NCI-H187 treated with DMSO at 0.1 percent for 48 hours (cell line): ENCODE results near the gene MBD3.

Experiments
- DNase-seq: peaks from one replicate; lab custom pipeline; 2025; lab: John Stamatoyannopoulos, UW

The MBD3 gene

DNA sequence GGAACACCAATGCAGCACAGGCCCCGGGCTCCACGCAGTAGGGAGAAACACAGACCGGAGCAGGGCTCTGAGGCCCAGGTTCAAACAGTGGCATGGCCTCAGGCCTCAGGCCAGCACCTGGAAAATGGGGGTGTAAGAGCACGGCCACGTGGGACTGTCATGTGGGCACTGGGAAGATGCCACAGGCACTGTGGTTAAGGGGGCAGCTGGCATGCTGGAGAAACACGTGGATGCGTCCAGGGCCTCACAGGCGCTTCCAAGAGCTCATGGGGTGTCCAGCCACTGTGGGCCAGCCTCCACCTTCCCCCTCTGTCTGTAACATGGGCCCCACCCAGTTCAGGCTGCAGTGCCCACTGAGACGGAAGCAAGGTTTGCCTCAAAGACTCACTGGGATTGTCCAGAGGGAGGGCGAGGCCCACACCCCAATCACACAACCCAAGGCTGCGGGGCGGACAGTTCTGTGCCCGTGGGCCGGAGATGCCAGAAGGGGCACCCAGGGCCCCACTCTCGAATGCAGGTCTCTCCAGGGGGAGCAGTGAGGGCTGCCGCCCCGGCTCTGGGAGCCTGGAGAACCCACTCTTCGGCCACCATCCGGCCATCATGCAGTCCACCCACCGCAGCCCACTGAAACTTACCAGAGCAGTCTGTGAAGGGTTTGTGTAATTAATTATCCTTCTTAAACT, 6.3 kb upstream of the MBD3 start:
- no peak for DNase-seq

DNA sequence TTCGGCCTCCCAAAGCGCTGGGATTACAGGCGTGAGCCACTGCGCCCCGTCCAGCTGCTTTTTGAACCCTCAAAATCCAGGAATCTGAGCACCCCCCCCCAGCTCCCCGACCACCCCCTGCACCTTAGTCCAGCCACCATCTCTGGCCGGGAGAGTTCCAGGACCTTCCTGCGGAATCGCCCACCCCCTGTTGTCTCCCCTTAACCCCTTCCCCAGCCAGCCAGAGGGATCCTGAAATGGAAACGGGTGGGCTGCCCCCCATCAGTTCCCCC, 772 bp upstream of the MBD3 start:
- no peak for DNase-seq

DNA sequence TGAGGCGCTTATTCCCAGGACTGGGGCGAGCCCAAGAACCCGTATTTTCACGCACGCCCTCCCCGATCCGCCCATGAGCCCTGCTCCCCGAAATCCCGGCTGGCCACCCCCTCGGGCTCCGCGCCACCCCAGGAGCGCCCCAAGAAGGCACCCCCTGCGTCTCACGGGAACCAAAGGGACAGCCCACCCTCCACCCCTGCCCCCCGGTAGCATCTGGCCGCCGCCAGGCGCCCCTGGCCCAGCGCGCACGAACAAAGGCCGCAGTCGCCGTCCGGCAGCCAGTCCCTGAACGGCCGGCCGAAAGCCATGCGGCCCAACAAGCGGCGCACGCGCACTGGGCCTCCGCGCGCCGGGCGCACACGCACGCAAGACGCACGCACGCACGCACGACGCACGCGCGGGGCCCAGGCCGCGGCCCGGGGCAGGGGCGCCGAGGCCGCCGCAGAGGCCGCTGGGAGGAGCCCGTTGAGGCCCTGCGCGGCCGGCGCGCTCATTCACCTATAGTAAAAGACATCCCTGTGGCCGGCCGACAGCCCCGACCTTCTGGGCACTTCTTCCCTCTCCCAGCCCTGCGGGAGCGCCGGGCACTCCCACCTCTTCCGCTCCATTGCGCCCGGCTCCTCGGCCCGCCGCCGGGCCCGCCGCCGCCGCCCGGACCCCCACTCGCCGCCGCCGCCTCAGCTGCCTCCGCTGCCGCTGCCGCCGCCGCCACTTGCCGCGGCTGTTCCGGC, 476 bp downstream of the MBD3 start:
- DNase-seq = no peak

DNA sequence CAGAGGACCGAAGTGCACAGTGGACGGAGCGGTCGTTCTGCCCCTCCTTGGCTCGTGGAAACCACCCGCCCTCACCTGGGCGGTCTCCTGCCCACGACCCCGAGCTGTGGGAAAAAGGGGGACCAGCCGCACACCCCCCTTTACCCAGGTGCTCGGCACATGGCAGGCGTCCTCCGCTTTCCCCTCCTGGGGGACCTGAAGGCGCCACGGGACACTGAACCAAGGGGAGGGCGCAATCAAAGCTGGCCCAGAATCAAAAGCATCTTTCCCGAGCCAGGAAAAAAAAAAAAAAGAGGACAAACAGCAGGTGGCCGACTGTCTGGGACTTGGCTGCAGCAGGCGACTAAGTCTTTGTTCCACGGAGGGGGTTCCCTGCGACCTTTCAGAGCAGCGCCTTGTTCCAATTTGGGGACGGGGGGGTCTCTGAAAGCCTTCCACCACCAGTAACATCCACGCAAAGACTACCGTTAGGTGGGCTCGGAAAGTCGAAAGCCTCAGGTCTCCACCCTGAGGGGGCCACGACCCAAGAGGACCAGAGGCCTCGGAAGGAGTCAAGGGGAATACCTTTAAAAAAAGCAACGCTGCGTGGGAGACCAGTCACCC, 1.1 kb downstream of the MBD3 start:
- no peak for DNase-seq

DNA sequence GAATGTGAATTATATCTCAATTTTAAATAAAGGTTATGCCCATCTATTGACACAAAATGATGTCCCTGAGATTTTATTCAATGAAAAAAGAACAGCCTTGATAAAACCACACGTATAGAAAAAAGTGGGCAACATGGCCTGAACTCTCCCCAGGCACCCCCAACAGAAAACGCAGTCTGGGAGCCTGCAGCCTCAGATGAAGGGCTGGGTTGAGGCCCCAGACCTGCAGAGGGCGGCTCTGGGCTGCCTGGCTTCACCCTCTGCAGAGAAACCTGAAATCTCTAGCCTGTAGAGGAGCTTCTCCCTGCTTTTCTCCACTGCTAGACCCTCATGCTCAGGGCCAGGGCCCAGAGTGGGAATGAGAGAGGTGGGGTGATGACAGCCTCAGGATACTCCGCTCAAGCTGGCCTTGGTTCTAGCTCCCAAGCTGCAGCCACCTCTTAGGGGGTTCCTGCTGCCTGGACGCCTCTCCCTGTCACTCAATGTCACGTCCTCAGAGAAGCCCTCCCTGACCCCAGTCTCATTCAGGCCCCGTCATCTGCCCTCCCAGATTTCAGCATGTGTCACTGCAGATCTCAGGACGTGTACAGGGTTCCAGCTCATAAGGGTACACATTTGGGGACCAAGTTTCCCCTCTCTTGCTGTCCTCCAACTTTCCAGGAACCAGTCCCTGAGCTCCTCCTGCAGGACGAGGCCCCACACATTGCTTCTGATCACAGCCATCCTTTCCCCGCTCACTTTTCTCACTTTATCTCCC, 1.8 kb downstream of the MBD3 start:
- DNase-seq = no peak

DNA sequence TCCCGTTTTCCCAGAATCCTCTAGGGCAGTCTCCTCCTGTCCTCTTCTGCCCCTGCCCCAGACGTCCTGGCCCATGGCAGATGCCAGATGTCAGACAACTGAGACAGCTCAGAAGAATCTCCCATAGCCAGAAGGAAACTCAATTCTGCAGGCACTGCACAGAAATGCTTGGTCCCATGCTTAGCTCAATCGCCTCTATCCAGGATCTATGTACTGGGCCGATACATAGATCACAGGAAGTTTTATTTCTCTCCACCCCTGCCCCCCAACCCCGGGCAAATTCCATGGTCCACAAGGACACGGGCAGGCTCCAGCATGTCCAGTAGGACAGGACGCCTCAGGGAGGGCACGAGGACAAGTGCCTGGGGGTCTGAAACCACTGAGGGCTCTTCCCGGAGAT, 4.8 kb downstream of the MBD3 start:
- DNase-seq = no peak

DNA sequence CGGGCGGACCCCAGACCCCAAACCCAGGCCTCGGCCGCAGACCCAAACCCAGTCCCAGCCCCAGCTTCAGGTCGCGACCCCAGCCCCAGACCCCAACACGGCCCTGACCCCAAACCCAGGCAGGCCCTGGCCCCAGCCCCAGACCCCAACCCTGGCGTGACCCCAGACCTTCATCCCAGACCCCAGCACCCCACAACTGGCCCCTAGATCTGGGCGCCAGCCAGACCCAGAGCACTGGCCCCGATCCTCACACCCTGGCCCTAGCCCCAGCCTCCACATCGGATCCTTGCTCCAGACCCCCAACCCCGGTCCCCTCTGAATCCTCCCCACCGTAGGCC, 7.5 kb downstream of the MBD3 start:
- DNase-seq = no peak

DNA sequence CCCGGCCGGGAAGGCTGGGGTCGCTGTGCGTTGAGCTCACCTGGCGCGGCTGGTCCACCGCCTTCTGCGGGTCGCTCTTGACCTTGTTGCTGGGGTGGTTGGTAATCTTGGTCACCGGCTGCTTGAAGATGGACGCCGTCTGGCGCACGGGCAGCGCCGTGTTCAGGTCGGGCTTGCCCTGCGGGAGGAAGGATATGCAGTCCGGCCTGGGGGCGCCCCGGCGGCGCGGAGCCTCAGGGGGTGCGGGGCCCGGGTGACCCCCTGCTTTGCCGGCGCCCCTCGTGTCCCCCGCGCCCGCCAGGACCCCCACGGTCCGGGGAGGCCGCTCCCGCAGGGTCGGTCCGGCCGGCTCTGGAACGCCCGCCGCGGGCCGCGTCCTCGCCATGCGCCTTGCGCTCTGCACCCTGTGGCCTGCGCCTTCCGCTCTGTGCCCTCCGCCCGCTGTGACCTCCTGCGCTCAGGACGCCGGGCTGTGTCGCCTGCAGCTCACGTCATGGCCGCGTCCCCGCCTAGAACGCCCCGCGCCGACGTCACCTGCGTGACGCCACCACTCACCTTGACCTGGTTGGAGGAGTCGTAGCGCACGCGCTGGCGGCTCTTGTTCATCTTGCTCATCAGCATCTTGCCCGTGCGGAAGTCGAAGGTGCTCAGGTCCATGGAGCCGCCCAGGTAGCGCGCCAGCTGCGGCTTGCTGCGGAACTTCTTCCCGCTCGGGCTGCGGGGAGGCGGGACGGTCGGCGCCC, 8.0 kb downstream of the MBD3 start:
- DNase-seq = no peak

DNA sequence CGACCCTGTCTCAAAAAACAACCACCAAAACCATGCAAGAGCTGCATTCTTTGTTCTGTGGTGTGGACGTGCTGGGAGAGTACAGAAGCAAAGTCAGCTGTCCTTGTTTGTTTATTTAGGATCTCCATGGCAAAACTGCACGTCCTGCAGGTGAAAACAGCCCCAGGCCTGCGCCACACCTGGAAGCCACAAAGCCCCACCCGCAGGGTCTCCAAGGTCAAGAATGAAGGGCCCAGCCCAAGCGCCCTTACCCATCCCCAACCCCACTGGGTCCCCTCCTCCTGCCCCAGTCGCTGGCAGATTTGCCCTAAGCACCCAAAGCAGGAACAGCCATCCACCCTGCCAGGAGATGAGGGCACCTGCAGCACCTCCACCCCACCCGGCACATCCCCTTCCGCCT, 10.5 kb downstream of the MBD3 start:
- DNase-seq = no peak

DNA sequence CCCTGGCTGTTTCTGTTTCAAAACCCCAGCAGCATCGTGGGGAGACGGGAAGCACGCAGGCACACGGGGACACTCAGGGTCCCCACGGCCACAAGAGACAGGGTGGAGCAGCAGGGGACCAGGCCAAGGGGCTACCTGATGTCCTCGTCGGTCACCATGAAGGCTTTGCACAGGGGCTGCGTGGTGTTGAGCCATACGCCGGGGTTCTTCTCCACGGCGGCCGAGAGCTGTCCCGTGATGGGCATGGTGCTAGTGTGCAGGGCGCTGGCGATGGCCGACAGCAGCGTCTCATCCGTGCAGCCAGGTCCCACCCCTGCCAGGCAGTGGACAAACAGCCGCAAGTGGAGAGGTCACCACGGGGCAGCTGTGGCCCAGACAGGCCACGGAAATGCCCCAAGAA, 11.7 kb downstream of the MBD3 start:
- DNase-seq = no peak

DNA sequence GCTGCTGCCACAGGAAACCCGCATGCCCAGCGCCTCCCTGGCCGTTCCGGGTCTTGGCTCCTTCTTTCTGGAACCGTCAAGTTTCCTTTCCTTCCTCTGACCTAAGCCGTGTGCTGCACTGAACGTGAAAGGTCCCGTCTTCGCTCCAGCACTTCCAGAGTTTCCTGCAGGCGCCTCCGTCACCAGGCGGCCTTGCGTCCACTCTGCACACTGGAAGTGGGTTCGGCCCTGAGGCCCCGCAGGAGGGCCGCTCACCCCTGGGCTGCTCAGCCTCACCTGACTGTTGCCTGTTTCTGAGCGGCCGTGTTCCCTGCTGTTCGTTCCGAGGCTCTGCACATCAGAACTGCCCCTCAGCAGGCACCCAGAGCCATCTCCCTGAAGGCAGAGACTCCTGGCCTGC, 12.3 kb downstream of the MBD3 start:
- no peak for DNase-seq

DNA sequence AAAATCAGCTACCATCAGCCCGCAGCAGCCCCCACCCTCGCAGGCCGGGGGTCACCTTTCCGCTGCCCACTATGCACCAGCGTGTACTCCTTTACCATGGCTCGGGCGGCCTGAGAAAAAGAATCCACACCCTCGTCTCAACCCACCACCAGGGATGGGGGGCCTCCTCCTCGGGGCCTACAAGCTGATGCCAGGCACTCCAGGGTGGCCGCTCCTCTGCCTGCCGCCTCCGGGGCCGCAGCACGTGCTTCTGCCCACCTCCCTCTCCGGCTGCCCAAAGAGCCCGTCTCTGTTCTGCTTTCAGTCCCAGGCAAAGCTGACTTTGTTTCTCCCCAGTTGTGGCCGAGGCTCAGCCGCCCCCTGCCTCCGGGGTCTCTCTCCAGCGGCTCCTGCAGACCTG, 13.4 kb downstream of the MBD3 start:
- no peak for DNase-seq

DNA sequence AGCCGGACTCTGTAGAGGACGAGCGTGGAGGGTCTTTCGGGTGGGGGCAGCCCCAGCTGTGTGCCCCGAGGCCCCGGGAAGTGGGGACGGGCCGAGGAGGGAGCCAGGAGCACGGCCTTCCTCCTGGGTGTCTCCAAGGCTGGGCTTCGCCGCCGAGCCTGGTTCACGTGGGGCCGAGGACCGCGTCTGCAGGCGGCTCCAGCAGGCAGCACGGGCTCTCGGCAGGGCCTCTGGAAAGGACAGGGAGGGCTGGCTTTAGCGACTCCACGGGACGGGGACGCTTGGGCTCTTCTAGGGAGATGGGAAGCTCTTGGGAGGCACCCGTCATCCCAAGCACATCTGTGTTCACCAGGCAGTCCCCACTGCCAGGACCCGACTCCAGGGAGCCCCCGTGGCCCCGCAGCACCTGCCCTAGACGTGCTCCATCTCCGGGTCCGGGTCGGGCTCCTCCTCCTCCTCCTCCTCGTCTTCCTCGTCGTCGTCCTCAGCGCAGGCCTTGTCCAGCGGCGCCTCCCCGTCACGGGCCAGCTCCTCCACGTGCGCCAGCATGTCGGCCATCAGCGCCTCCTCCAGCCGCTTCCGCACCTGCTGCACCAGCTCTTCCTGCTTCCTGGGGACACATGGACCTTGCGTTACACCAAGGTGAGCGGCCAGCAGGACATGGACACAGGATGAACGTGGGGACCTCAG, 14.6 kb downstream of the MBD3 start:
- no peak for DNase-seq

DNA sequence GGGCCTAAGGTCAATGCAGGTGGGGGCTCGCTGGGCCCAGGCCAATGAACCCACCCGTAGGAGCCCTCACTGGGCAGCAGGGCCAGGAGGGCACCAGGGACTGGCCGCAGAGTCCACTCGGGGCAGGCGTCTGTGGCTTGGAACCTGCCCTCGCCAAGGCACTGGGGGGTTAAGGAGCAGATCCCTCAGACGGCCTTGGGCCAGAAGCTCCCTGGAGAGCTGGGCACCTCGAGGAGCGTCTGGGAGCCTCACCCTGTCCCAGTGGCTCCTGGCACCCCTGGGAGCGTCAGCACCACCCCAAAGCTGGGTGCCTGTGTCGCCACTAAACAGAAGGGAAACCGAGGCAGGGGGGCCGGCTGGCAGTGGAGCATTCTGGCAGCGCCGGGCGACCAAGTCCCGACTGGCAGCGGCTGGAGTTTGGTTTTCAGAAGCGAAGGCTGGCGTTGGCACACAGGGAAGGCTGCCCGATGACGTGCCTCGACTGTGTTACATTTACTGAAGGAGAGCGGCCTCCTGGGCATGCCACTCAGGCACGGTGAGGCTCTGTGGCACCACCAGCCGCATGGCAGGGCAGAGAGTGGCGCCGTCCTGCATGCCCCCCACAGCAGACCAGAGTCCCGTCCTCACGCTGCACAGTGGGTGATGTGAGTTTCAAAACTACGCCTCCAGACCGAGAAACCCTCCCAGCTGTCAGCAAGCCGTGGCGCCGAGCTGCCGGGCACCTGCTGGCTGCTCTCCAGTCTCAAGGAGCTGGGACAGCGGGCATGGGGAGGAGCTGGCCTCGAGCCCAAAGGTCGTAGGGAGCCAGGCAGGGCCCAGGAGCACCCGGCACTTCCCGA, 15.4 kb downstream of the MBD3 start:
- DNase-seq = no peak

DNA sequence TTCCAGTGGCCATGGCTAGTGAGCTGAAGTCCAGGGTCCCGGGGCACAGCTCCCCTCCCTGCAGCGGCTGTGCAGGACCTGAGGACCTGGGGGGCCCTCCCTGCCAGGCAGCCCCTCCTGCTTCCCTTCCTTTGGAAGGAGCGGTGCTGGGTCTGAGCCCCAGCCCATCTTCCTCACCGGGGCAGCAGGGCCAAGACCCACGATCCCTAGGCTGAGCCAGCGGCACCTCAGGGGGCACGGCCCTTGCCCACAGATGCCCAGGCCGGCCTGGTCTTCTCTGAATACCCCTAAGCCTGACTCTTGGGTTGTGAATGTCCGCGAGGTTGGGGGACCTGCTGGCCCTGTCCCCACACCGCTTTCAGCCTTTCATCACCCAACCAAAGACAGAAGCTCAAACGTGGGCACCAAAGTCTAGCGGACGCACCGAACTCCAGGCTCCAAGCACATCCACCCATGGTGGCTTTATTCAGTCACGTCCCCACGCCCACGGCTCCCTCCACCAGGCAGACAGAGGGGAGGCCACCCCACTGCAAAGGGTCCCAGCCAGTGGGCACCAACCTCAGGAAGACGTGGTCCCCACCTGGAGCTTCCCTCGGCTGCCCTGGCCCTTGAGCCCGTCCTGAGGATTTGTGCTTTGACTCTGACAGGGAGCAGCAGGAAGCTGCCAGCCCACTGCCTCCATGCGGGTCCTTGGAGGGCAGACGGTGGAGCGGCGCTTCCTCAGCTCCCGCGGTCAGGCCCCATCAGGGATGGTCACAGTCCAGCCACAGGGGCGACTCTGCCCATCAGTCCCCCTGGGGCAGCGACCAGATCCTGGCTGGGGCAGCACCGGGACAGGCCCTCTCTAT, 16.2 kb downstream of the MBD3 start:
- DNase-seq = no peak

DNA sequence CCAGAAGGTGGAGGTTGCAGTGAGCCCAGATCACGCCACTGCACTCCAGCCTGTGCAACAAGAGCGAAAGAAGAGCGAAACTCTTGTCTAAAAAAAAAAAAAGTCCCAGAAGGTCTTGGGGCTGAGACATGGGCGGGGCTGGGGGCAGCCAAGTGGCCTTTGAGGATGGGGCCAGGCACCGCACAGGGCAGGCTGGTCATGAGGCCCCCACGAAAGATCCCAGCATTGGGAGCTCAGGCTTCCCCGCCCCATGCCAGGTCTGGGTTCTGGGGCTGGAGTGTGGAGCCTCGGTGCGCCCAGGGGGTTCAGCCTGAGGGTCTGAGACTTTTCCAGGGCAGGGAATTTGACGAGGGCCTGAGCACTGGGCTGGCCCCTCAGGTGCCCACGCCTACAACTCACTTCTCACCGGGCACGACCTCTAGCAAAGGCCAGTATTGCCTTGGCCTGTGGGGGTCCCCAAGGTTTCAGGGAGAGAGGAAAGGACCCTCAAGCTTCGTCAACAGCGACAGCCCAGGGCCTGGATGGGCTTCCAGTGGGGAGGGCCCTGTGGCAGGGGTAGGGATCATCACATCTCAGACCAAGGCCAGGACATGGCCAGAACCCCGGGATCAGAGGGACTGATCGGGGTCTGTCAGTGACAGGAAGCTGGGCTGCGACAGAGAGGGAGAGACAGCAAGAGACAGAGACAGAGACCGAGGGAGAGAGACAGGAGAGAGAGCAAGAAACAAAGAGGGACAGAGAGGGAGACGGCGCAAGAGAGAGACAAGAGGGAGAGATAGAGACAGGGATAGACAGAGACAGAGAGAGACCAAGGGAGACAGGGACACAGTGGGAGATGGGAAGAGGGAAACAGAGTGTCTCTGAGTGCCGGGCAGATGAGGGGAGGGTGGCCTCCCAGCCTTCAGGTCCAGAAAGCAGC, 17.1 kb downstream of the MBD3 start:
- no peak for DNase-seq

DNA sequence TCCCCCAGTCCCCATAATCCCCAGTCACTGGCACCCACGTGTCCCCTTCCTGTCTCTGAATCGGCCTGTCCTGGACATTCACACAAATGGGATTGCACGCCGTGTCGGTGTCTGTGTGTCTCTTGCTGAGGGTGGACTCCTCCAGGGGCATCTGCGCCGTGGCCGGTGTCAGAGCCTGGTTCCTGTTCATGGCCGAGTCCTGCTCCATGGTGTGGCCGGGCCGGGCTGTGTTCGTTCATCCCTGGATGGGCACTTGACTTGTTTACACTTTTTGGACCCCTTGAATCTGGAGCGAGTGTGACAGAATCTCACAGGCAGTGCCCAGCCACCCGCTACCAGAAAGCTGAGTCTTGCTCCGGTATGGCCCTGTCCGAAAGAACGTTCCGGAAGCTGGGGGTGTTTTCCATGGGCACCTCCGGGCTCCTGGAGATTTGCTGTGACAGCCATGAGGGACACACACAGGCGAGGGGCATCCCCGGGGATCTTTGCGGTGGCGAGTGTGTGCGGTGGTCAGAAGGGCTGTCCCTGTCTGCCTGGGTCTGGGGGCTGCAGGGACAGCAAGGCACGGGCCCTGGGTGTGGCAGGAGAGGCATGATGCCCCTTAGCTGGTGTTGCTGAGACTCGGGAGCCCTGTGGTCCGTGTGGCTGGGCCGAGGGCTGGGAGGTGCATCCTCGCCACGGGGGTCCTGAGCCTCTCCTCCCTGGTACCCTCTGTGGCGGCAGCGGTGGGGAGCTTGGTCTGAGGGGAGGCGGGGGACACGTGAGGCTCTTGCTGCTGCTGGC, 18.1 kb downstream of the MBD3 start:
- no peak for DNase-seq

DNA sequence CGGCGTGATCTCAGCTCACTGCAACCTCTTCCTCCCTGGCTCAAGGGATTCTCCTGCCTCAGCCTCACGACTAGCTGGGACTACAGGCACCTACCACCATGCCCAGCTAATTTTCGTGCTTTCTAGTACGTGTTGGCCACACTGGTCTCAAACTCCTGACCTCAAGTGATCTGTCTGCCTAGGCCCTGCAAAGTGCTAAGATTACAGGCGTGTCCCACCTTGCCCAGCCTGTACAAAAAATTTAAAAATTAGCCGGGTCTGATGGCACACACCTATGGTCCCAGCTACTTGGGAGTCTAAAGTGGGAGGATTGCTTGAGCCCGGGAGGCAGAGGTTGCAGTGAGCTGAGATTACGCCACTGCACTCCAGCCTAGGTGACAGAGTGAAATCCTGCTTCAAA, 19.9 kb downstream of the MBD3 start:
- no peak for DNase-seq
